ENCODE measurements around the gene BORCS5. TPM values are rescaled to one million over a fixed set of nuclear protein-coding genes. Genes with fewer than 3 reads are reported as not detected.

Gene BORCS5
- total RNA-seq, 1 donor from 2014 or later, result 22.7 TPM

- intact Hi-C loops (cut with micrococcal nuclease), result no loop called here
- Mint-ChIP-seq H3K4me3 (no peak overlapping the region), H3K27ac (no peak overlapping the region), H3K27me3 (no peaks in the 10 kb centered on the region), H3K36me3 (ENCODE audit: low read depth) (peaks cover 25% of the 10 kb centered on the region), H3K4me1 (no peaks in the 10 kb centered on the region), H3K9me3 (peaks cover 7% of the 10 kb centered on the region)
- POLR2A ChIA-PET, result no interaction called here
- no peak for TF ChIP-seq CTCF (IDR thresholded peaks at IDR 0.05)
- DNase-seq, result no peak
- no peak for ATAC-seq (ENCODE audit: low read depth)
- CTCF ChIA-PET, result interaction anchor here (0.7 kb wide), 1 partner anchor 339 kb away, joined by 4 read pairs; no protein-coding TSS in a partner anchor
Measured at GRCh38 chr12:12398026-12398859, 41.4 kb downstream of the BORCS5 start.

- intact Hi-C loops (cut with micrococcal nuclease), result no loop called here
- H3K27ac Mint-ChIP-seq, result no peak overlapping the region
- TF ChIP-seq CTCF (IDR thresholded peaks at IDR 0.05), result no peak
- DNase-seq, result no peak
- no peak overlapping the region for H3K4me3 Mint-ChIP-seq
- H3K36me3 Mint-ChIP-seq (ENCODE audit: low read depth), result peaks cover 29% of the 10 kb centered on the region
- ATAC-seq (ENCODE audit: low read depth), result no peak
- POLR2A ChIA-PET, result no interaction called here
- H3K27me3 Mint-ChIP-seq, result no peaks in the 10 kb centered on the region
- CTCF ChIA-PET, result no interaction called here
- H3K4me1 Mint-ChIP-seq, result no peaks in the 10 kb centered on the region
- H3K9me3 Mint-ChIP-seq, result peaks cover 7% of the 10 kb centered on the region
Measured at GRCh38 chr12:12399161-12399560, 42.3 kb downstream of the BORCS5 start.

GRCh38 chr12:12399776-12400305, 43.0 kb downstream of the BORCS5 start:
- H3K27ac Mint-ChIP-seq, result no peak overlapping the region
- intact Hi-C loops (cut with micrococcal nuclease), result no loop called here
- H3K27me3 Mint-ChIP-seq, result no peaks in the 10 kb centered on the region
- peaks cover 35% of the 10 kb centered on the region for H3K36me3 Mint-ChIP-seq (ENCODE audit: low read depth)
- no peaks in the 10 kb centered on the region for H3K4me1 Mint-ChIP-seq
- H3K9me3 Mint-ChIP-seq, result peaks cover 7% of the 10 kb centered on the region
- TF ChIP-seq CTCF (IDR thresholded peaks at IDR 0.05), result no peak
- DNase-seq (no peak), ATAC-seq (ENCODE audit: low read depth) (no peak)
- ChIA-PET POLR2A (interaction anchor here (0.6 kb wide), 1 partner anchor 438 kb away, joined by 3 read pairs; no protein-coding TSS in a partner anchor), CTCF (no interaction called here)
- H3K4me3 Mint-ChIP-seq, result no peak overlapping the region

- H3K4me3 Mint-ChIP-seq, result no peak overlapping the region
- POLR2A ChIA-PET, result no interaction called here
- intact Hi-C loops (cut with micrococcal nuclease), result no loop called here
- CTCF ChIA-PET, result no interaction called here
- H3K36me3 Mint-ChIP-seq (ENCODE audit: low read depth), result peaks cover 36% of the 10 kb centered on the region
- no peaks in the 10 kb centered on the region for H3K27me3 Mint-ChIP-seq
- H3K4me1 Mint-ChIP-seq, result no peaks in the 10 kb centered on the region
- H3K9me3 Mint-ChIP-seq, result peaks cover 7% of the 10 kb centered on the region
- no peak for ATAC-seq (ENCODE audit: low read depth)
- H3K27ac Mint-ChIP-seq, result no peak overlapping the region
- no peak for TF ChIP-seq CTCF (IDR thresholded peaks at IDR 0.05)
- no peak for DNase-seq
Measured at GRCh38 chr12:12400793-12401192, 43.9 kb downstream of the BORCS5 start.
